Measurements from ENCODE around the gene SYNDIG1. TPM values are rescaled to one million over a fixed set of nuclear protein-coding genes. Genes with fewer than 3 reads are reported as not detected.

SYNDIG1 gene
- total RNA-seq, 1 experiment from 2014 or later, result not detected

- intact Hi-C loops (cut with micrococcal nuclease; ENCODE audit: unreplicated experiment) (no loop called here), in situ Hi-C loops (cut with HindIII; ENCODE audit: low pct_unique_long_range_greater_than_20kb, low sequenced_read_pairs) (no loop called here)
- TF ChIP-seq SIN3A (IDR thresholded peaks at IDR 0.05; ENCODE audit: borderline replicate concordance, insufficient read depth, low read depth, low read length) (no peak), CTCF (IDR thresholded peaks at IDR 0.05) (no peak)
- Histone ChIP-seq H3K4me1 (ENCODE audit: control insufficient read depth, insufficient read depth, low read length) (no peaks in the 10 kb centered on the region), H3K27ac (ENCODE audit: low read length) (no peak overlapping the region), H3K27me3 (ENCODE audit: control insufficient read depth, insufficient read depth, low read length) (peaks cover 22% of the 10 kb centered on the region), H3K36me3 (ENCODE audit: control insufficient read depth, insufficient read depth, low read length) (no peaks in the 10 kb centered on the region), H3K4me3 (ENCODE audit: low read depth in 2 of 2, low read length in 2 of 2) (no peak overlapping the region), H3K9me3 (ENCODE audit: control insufficient read depth, insufficient read depth, low read depth, low read length) (no peaks in the 10 kb centered on the region)
- POLR2A ChIA-PET, result no interaction called here
- CTCF ChIA-PET, result no interaction called here
- ATAC-seq (no peak), DNase-seq (ENCODE audit: low read depth, low spot score) (no peak)
- BruUV-seq (replicated peaks), result no TSS peak
Observed at GRCh38 chr20:24461848-24462247, 7.6 kb upstream of the SYNDIG1 start.

GRCh38 chr20:24462460-24463010 is 6.9 kb upstream of the SYNDIG1 start:
- TF ChIP-seq TCF7L2 (IDR thresholded peaks at IDR 0.05; ENCODE audit: low read depth, low read length) (no peak), CTCF (IDR thresholded peaks at IDR 0.05) (no peak), SIN3A (IDR thresholded peaks at IDR 0.05; ENCODE audit: borderline replicate concordance, insufficient read depth, low read depth, low read length) (no peak), REST (IDR thresholded peaks at IDR 0.05; ENCODE audit: insufficient read depth in 1 of 2, low read depth in 2 of 2, low read length in 1 of 2) (no peak), POLR2AphosphoS5 (IDR thresholded peaks at IDR 0.05; ENCODE audit: low read depth, low read length) (no peak)
- ATAC-seq, result no peak
- intact Hi-C loops (cut with micrococcal nuclease; ENCODE audit: unreplicated experiment) (no loop called here), in situ Hi-C loops (cut with HindIII; ENCODE audit: low pct_unique_long_range_greater_than_20kb, low sequenced_read_pairs) (no loop called here)
- no peak overlapping the region for H3K27ac ChIP-seq (ENCODE audit: low read length)
- no peaks in the 10 kb centered on the region for H3K4me1 ChIP-seq (ENCODE audit: control insufficient read depth, insufficient read depth, low read length)
- CTCF ChIA-PET, result no interaction called here
- no peak for DNase-seq (ENCODE audit: low read depth, low spot score)
- POLR2A ChIA-PET, result no interaction called here
- no peak overlapping the region for H3K4me3 ChIP-seq (ENCODE audit: low read depth in 2 of 2, low read length in 2 of 2)
- BruUV-seq (replicated peaks), result no TSS peak
- H3K27me3 ChIP-seq (ENCODE audit: control insufficient read depth, insufficient read depth, low read length), result peaks cover 23% of the 10 kb centered on the region
- H3K9me3 ChIP-seq (ENCODE audit: control insufficient read depth, insufficient read depth, low read depth, low read length), result no peaks in the 10 kb centered on the region
- no peaks in the 10 kb centered on the region for H3K36me3 ChIP-seq (ENCODE audit: control insufficient read depth, insufficient read depth, low read length)

All from Panc1 (cell line).